Measurements from ENCODE around the gene GRK7. TPM values are rescaled to one million over a fixed set of nuclear protein-coding genes. Genes with fewer than 3 reads are reported as not detected.

GRK7 gene, protein sequence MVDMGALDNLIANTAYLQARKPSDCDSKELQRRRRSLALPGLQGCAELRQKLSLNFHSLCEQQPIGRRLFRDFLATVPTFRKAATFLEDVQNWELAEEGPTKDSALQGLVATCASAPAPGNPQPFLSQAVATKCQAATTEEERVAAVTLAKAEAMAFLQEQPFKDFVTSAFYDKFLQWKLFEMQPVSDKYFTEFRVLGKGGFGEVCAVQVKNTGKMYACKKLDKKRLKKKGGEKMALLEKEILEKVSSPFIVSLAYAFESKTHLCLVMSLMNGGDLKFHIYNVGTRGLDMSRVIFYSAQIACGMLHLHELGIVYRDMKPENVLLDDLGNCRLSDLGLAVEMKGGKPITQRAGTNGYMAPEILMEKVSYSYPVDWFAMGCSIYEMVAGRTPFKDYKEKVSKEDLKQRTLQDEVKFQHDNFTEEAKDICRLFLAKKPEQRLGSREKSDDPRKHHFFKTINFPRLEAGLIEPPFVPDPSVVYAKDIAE (N-terminal part only)
- total RNA-seq: under 1 TPM in 2 of 4 donors, not detected in 2; 0.12 to 0.46 TPM

DNA sequence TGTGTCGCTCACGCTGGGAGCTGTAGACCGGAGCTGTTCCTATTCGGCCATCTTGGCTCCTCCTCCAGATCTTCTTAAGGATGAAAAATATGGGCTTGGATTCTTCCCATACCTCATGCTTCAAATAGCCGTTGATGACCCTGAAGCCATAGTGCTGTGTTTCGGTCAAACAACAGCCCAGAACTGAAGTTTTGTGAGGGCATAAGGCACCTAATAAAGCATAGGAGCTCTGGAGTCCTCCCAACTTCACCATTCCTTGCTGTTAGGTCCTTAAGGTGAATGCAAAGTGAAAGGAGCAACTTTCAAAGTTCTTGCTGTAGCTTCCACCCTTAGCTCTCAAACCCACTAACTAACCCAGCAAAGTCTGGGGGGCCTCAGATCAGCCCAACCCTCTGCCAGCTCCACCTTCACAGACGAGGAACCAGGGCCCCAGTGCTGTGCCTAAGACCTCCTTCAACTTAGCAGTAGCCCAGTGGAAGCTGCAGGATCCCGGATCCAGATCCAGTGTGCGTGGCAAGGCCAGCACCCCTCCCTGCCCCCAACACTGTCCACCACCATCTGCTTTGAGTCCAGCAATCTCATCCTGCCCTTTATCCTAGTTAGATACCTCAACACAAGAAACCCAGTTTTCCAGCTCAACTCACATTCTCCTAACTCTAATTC, at the start of gene GRK7:
TSS of gene GRK7 (plus strand) at position 321 of the 663 bp plus-strand sequence. CDS start 14,877 bp downstream, outside the sequence.
- ATAC-seq (ENCODE audit: low FRiP score): no peak
- DNase-seq (ENCODE audit: low spot score): no peak
- TF ChIP-seq, protein P1, sequence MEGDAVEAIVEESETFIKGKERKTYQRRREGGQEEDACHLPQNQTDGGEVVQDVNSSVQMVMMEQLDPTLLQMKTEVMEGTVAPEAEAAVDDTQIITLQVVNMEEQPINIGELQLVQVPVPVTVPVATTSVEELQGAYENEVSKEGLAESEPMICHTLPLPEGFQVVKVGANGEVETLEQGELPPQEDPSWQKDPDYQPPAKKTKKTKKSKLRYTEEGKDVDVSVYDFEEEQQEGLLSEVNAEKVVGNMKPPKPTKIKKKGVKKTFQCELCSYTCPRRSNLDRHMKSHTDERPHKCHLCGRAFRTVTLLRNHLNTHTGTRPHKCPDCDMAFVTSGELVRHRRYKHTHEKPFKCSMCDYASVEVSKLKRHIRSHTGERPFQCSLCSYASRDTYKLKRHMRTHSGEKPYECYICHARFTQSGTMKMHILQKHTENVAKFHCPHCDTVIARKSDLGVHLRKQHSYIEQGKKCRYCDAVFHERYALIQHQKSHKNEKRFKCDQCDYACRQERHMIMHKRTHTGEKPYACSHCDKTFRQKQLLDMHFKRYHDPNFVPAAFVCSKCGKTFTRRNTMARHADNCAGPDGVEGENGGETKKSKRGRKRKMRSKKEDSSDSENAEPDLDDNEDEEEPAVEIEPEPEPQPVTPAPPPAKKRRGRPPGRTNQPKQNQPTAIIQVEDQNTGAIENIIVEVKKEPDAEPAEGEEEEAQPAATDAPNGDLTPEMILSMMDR (IDR thresholded peaks at IDR 0.05): no peak

- DNase-seq (ENCODE audit: low spot score): no peak
- TF ChIP-seq, protein P1 (IDR thresholded peaks at IDR 0.05): no peak
- no peak for ATAC-seq (ENCODE audit: low FRiP score)
These were observed 48.5 kb upstream of the GRK7 start for GRCh38 chr3:141714671-141715070.

DNA sequence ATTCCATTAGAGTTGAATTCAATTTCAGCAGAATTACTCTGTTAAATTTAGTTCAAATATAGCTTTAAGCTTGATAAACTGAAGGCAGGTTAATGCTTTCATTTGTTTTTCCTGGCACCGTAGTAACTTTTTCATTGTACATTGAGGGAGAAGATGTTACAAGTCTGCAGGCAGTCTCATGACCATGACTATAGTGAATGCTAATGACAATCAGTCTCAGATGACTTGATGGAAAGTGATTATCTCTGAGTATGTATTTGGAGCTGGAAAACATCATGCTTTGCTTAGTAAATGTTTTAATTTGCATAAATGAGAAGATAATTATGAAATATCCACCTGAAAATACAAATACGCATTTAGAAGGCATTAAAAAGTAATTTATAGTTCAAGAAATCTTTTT, 41.1 kb upstream of the GRK7 start:
- DNase-seq (ENCODE audit: low spot score) (no peak), ATAC-seq (ENCODE audit: low FRiP score) (no peak)
- TF ChIP-seq, protein P1 (IDR thresholded peaks at IDR 0.05): no peak

DNA sequence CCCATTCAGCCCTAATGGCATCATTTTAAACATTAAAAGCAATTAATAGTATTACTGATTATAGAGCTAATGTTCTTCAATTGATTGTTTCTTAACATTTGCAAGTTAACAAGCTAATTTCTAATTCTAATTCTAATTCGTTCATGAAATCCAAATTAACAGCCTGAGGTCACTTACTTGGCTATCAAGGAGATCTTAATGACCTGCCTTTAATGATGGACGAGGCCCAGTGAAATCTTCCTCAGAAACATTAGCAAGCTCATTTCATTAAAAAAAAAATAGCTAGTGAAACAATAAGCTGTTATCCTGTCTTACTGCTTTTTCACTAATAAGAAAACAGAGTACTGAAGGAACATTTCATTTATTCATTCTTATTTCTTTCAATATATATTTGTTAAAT, 40.6 kb upstream of the GRK7 start:
- DNase-seq (ENCODE audit: low spot score): no peak
- no peak for ATAC-seq (ENCODE audit: low FRiP score)
- TF ChIP-seq, protein P1 (IDR thresholded peaks at IDR 0.05): no peak

- ATAC-seq (ENCODE audit: low FRiP score) (no peak), DNase-seq (ENCODE audit: low spot score) (no peak)
- TF ChIP-seq, protein P1 (IDR thresholded peaks at IDR 0.05): no peak
These were observed 40.0 kb upstream of the GRK7 start for GRCh38 chr3:141723255-141723654.

GRCh38 chr3:141724186-141724585, 39.0 kb upstream of the GRK7 start:
- ATAC-seq (ENCODE audit: low FRiP score) (no peak), DNase-seq (ENCODE audit: low spot score) (no peak)

More at GRCh38 chr3:141724186-141724585, 39.0 kb upstream of the GRK7 start:
- TF ChIP-seq, protein P1 (IDR thresholded peaks at IDR 0.05): no peak

All from omental fat pad (tissue), 4 donors.